HepG2 (cell line): ENCODE data around the gene SOX21.

ENCODE experiments used
- BCL6 ChIP-seq: IDR thresholded peaks from 2 replicates; pipeline ENCODE4 v1.6.1; 2016; ENCODE audit warnings: missing genetic modification reagents, missing compliant biosample characterization
- ELF4 ChIP-seq: sonication (generic); formaldehyde crosslinking; IDR thresholded peaks from 2 replicates; pipeline ENCODE4 v1.5.0; 2020; ENCODE audit warnings: missing genetic modification reagents, mild to moderate bottlenecking, moderate library complexity, borderline replicate concordance
- EZH2 ChIP-seq: conservative IDR thresholded peaks from 2 replicates; pipeline ENCODE4 v1.6.1; 2012; ENCODE audit warnings: mild to moderate bottlenecking, low read depth, low read length, moderate library complexity
- MED8 ChIP-seq: sonication (generic); formaldehyde crosslinking; IDR thresholded peaks from 2 replicates; pipeline ENCODE4 v1.8.1; 2023; ENCODE audit warnings: mild to moderate bottlenecking, missing genetic modification reagents; ENCODE audit not compliant: insufficient replicate concordance
- SMARCE1 ChIP-seq: fragments of 450-650 bp; IDR thresholded peaks from 2 replicates; pipeline ENCODE4 v1.6.1; 2017; ENCODE audit warnings: borderline replicate concordance
- TOE1 ChIP-seq: sonication (generic); formaldehyde crosslinking; IDR thresholded peaks from 2 replicates; pipeline ENCODE4 v1.4.0; 2020; ENCODE audit warnings: mild to moderate bottlenecking, missing genetic modification reagents
- TF ChIP-seq, protein P1 (sequence below): sonication (generic); formaldehyde crosslinking; IDR thresholded peaks from 2 replicates; pipeline ENCODE4 v1.5.0; 2020; ENCODE audit warnings: mild to moderate bottlenecking, missing genetic modification reagents
- TF ChIP-seq, protein P2 (sequence below): sonication (generic); formaldehyde crosslinking; IDR thresholded peaks from 2 replicates; pipeline ENCODE4 v1.5.0; 2020; ENCODE audit warnings: mild to moderate bottlenecking, missing genetic modification reagents, moderate library complexity
- TF ChIP-seq, protein P3 (sequence below): IDR thresholded peaks from 2 replicates; pipeline ENCODE4 v1.6.1; 2012; ENCODE audit warnings: low read length, improper control_type of control experiment

DNA sequence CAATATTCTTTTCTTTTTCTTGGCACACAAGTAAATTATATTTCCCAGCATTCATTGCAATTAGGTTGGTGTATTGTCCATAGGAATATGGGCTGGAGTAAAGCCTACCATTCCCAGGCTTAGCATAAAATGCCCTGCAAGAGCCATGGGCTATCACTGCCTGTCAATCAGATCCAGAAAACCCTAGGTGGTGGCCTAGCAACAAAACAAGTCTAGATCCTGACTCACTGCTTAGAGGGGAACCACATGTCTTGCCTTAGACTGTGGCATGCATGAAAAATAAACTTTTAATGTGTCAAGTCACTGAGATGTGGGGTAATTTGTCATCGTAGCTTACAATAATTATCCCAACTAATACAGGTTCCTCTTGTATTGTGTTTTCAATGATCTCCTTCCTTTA lies 16.2 kb downstream of the SOX21 start:
- TF ChIP-seq, protein P1, sequence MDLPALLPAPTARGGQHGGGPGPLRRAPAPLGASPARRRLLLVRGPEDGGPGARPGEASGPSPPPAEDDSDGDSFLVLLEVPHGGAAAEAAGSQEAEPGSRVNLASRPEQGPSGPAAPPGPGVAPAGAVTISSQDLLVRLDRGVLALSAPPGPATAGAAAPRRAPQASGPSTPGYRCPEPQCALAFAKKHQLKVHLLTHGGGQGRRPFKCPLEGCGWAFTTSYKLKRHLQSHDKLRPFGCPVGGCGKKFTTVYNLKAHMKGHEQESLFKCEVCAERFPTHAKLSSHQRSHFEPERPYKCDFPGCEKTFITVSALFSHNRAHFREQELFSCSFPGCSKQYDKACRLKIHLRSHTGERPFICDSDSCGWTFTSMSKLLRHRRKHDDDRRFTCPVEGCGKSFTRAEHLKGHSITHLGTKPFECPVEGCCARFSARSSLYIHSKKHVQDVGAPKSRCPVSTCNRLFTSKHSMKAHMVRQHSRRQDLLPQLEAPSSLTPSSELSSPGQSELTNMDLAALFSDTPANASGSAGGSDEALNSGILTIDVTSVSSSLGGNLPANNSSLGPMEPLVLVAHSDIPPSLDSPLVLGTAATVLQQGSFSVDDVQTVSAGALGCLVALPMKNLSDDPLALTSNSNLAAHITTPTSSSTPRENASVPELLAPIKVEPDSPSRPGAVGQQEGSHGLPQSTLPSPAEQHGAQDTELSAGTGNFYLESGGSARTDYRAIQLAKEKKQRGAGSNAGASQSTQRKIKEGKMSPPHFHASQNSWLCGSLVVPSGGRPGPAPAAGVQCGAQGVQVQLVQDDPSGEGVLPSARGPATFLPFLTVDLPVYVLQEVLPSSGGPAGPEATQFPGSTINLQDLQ (CRISPR knock-in tag): no peak
- TF ChIP-seq SMARCE1: no peak
- TF ChIP-seq EZH2: no peak
- TF ChIP-seq BCL6: no peak
- TF ChIP-seq ELF4 (CRISPR knock-in tag): no peak
- TF ChIP-seq TOE1 (CRISPR knock-in tag): no peak
- no peak for TF ChIP-seq MED8 (CRISPR knock-in tag)
- TF ChIP-seq, protein P2, sequence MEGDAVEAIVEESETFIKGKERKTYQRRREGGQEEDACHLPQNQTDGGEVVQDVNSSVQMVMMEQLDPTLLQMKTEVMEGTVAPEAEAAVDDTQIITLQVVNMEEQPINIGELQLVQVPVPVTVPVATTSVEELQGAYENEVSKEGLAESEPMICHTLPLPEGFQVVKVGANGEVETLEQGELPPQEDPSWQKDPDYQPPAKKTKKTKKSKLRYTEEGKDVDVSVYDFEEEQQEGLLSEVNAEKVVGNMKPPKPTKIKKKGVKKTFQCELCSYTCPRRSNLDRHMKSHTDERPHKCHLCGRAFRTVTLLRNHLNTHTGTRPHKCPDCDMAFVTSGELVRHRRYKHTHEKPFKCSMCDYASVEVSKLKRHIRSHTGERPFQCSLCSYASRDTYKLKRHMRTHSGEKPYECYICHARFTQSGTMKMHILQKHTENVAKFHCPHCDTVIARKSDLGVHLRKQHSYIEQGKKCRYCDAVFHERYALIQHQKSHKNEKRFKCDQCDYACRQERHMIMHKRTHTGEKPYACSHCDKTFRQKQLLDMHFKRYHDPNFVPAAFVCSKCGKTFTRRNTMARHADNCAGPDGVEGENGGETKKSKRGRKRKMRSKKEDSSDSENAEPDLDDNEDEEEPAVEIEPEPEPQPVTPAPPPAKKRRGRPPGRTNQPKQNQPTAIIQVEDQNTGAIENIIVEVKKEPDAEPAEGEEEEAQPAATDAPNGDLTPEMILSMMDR (CRISPR knock-in tag): no peak
- TF ChIP-seq, protein P3, sequence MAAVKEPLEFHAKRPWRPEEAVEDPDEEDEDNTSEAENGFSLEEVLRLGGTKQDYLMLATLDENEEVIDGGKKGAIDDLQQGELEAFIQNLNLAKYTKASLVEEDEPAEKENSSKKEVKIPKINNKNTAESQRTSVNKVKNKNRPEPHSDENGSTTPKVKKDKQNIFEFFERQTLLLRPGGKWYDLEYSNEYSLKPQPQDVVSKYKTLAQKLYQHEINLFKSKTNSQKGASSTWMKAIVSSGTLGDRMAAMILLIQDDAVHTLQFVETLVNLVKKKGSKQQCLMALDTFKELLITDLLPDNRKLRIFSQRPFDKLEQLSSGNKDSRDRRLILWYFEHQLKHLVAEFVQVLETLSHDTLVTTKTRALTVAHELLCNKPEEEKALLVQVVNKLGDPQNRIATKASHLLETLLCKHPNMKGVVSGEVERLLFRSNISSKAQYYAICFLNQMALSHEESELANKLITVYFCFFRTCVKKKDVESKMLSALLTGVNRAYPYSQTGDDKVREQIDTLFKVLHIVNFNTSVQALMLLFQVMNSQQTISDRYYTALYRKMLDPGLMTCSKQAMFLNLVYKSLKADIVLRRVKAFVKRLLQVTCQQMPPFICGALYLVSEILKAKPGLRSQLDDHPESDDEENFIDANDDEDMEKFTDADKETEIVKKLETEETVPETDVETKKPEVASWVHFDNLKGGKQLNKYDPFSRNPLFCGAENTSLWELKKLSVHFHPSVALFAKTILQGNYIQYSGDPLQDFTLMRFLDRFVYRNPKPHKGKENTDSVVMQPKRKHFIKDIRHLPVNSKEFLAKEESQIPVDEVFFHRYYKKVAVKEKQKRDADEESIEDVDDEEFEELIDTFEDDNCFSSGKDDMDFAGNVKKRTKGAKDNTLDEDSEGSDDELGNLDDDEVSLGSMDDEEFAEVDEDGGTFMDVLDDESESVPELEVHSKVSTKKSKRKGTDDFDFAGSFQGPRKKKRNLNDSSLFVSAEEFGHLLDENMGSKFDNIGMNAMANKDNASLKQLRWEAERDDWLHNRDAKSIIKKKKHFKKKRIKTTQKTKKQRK: no peak
